PFSK-1 (cell line): ENCODE measurements around the gene PPP2R2C.

Source experiments
- FOXP2 ChIP-seq: optimal IDR thresholded peaks from 2 replicates; pipeline ENCODE3; 2011; ENCODE audit warnings: borderline replicate concordance, control low read depth, inconsistent platforms; ENCODE audit not compliant: insufficient read depth; ENCODE audit errors: extremely low read length, extremely low read depth
- POLR2AphosphoS5 ChIP-seq: IDR thresholded peaks from 2 replicates; pipeline ENCODE4 v1.6.1; 2012; ENCODE audit warnings: low read depth, mild to moderate bottlenecking, control low read depth, low read length, moderate library complexity
- SIN3A ChIP-seq: IDR thresholded peaks from 2 replicates; pipeline ENCODE4 v1.6.1; 2012; ENCODE audit warnings: mild to moderate bottlenecking, low read length, moderate library complexity, borderline replicate concordance; ENCODE audit not compliant: insufficient read depth
- TAF1 ChIP-seq: IDR thresholded peaks from 2 replicates; pipeline ENCODE4 v1.6.1; 2012; ENCODE audit warnings: low read length, control low read depth, borderline replicate concordance; ENCODE audit not compliant: insufficient read depth
- TF ChIP-seq, protein P1 (sequence below), 2 experiments: IDR thresholded peaks; 2 replicates each; pipeline versions ENCODE4 v1.6.1 to v1.8.0; 2011 to 2012; ENCODE audit warnings: low read depth in 2 of 2, low read length in 2 of 2, control low read depth in 1 of 2, inconsistent platforms in 1 of 2, mild to moderate bottlenecking in 1 of 2, moderate library complexity in 1 of 2; ENCODE audit not compliant: insufficient read depth in 1 of 2

The PPP2R2C gene

DNA sequence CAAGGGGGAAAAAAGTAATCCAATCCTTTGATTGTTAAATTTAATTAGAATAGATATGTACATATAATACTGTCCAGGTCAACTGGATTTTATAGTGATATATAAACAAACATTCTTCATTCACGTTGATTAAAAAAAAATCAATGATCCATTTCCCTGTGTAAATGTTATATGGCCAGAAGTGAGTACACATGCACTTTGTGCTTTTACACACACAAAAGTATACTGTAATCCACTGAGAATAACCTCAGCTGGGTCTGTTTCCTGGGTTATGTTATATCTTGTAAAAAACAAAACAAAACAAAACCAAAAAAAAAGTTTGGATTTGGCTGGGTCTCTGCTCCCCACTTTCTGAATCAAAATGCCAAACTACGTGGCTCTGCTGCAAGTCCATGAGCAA lies 151.1 kb downstream of the PPP2R2C start:
- TF ChIP-seq TAF1 = no peak
- no peak for TF ChIP-seq SIN3A
- TF ChIP-seq, protein P1, sequence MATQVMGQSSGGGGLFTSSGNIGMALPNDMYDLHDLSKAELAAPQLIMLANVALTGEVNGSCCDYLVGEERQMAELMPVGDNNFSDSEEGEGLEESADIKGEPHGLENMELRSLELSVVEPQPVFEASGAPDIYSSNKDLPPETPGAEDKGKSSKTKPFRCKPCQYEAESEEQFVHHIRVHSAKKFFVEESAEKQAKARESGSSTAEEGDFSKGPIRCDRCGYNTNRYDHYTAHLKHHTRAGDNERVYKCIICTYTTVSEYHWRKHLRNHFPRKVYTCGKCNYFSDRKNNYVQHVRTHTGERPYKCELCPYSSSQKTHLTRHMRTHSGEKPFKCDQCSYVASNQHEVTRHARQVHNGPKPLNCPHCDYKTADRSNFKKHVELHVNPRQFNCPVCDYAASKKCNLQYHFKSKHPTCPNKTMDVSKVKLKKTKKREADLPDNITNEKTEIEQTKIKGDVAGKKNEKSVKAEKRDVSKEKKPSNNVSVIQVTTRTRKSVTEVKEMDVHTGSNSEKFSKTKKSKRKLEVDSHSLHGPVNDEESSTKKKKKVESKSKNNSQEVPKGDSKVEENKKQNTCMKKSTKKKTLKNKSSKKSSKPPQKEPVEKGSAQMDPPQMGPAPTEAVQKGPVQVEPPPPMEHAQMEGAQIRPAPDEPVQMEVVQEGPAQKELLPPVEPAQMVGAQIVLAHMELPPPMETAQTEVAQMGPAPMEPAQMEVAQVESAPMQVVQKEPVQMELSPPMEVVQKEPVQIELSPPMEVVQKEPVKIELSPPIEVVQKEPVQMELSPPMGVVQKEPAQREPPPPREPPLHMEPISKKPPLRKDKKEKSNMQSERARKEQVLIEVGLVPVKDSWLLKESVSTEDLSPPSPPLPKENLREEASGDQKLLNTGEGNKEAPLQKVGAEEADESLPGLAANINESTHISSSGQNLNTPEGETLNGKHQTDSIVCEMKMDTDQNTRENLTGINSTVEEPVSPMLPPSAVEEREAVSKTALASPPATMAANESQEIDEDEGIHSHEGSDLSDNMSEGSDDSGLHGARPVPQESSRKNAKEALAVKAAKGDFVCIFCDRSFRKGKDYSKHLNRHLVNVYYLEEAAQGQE (IDR thresholded peaks at IDR 0.05; ENCODE audit: insufficient read depth in 1 of 2, low read depth in 2 of 2, low read length in 2 of 2) = no peak
- no peak for TF ChIP-seq POLR2AphosphoS5
- no peak for TF ChIP-seq FOXP2

DNA sequence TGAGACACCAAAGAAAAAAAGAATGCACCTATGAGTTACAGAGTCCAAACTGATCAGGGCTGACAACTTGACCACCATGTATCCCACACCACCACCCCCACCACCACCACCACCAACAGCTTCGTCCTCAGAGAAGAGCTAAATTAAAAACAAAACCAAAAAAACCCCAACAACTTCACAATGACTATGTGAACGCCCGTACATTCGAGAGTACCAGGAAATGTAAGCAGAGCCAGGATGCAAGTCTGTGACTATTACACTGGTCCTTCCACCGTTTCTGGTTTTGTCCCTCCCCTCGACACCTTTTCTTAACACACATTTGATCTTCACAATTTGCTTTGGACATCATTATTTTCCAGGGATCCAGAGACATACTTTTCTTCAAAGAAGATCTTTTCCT lies 151.8 kb downstream of the PPP2R2C start:
- TF ChIP-seq POLR2AphosphoS5 (no peak), TAF1 (no peak), FOXP2 (no peak), SIN3A (no peak)
- TF ChIP-seq, protein P1 (IDR thresholded peaks at IDR 0.05; ENCODE audit: insufficient read depth in 1 of 2, low read depth in 2 of 2, low read length in 2 of 2) = no peak

DNA sequence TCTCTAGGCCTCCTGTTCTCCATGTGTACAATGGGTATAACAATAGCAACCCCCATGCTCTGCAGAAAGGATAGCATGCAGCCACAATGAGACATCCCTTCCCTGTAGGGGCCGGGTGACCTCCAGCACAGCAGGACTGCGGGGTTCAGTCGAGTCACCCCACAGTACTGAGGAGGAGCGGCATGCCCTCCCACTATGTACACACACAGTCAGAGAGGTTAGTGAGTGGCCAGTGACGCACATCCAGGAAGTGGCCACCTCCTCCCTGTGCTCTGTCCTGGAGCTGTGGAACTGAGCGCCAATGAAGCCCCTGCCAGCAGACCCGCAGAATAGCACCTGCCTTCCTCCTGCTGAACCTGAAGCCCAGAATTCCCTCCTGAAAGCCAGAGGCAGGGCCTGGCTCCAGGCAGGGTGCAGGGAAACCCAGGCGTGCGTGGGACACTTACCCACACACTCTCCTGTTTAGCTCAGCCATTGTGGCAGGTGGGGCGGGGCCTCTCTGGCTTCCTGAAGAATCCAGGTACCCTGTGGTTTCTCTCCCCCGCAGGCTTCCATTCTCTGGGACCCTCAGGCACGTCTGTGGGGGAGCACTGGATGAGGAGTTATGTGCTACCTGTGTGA lies 152.8 kb downstream of the PPP2R2C start:
- TF ChIP-seq SIN3A (no peak), FOXP2 (no peak), TAF1 (no peak), POLR2AphosphoS5 (no peak)

DNA sequence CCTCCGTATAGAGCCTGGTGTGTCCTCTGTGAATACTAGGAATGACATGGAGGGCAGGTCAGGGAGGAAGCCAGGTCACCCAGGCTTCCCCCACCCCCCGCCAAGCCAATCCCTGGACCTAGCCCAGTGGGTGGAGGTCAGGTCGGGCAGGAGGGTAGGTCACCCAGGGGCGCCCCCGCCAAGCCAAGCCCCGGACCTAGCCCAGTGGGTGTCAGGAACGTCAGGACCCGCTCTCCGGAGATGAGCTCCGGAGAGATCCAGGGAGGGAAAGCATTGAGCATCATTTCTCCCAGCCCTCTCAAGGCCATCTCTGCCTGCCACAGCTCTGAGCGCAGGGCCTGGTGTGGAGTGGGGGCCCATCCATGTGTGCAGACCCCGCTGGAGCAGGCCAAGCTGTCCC lies 154.2 kb downstream of the PPP2R2C start:
- no peak for TF ChIP-seq SIN3A
- TF ChIP-seq, protein P1 (IDR thresholded peaks at IDR 0.05; ENCODE audit: insufficient read depth in 1 of 2, low read depth in 2 of 2, low read length in 2 of 2) = no peak

DNA sequence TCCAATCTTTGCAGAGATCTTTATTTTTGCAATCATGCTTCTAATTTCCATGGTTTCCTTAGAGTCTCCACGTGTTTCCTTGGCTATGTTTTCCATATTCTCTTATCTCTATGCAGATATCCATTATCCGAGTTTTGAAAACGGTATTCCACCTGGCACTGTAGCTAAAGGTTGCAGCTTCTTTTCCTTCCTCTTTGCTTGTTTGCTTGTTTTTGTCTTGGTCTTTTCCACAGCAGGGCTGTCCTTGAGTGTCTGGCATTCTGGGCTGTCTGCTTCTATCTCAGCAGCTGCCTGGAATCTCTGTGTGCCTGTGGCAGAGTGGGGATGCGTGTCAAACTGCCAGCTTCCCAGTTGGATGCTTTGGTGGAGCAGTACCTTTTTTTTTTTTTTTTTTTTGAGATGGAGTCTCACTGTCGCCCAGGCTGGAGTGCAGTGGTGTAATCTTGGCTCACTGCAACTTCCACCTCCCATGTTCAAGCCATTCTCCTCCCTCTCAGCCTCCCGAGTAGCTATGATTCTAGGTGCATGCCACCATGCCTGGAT lies 155.9 kb downstream of the PPP2R2C start:
- TF ChIP-seq, protein P1 (IDR thresholded peaks at IDR 0.05; ENCODE audit: insufficient read depth in 1 of 2, low read depth in 2 of 2, low read length in 2 of 2) = no peak
- TF ChIP-seq FOXP2 = no peak
- no peak for TF ChIP-seq POLR2AphosphoS5
- TF ChIP-seq SIN3A = no peak
- no peak for TF ChIP-seq TAF1
